ENCODE measurements around the gene SMC4.
A peak's percentile ranks its signal among the peaks of the same experiment; 100 is the strongest.
"Not testable (repeated sequence)": the region's sequence is repeated elsewhere in the genome, so short reads cannot be mapped to it uniquely, and the experiment has no call there.

The SMC4 gene

GRCh38 chr3:160399125-160400029, at the start of gene SMC4, which contains the start of gene IFT80:
SMC4 (plus strand) TSS chr3:160399650; CDS start chr3:160400827, 1,177 bp downstream.
IFT80 (minus strand) TSS chr3:160399225; CDS start chr3:160384600, 14,625 bp downstream.
- peak; percentile 90 to 92 for DNase-seq (ENCODE audit: low read depth in 2 of 2, low spot score in 1 of 2)

- no peak for DNase-seq (ENCODE audit: low read depth in 2 of 2, low spot score in 1 of 2)
Measured at GRCh38 chr3:160355826-160356225, 43.6 kb upstream of the SMC4 start.

GRCh38 chr3:160362896-160363295, 36.6 kb upstream of the SMC4 start:
- DNase-seq (ENCODE audit: low read depth in 2 of 2, low spot score in 1 of 2): not testable (repeated sequence)

GRCh38 chr3:160365869-160366522, 33.5 kb upstream of the SMC4 start:
- no peak for DNase-seq (ENCODE audit: low read depth in 2 of 2, low spot score in 1 of 2)

GRCh38 chr3:160368804-160369203, 30.6 kb upstream of the SMC4 start:
- DNase-seq (ENCODE audit: low read depth in 2 of 2, low spot score in 1 of 2): no peak

- DNase-seq (ENCODE audit: low read depth in 2 of 2, low spot score in 1 of 2): no peak
Measured at GRCh38 chr3:160369784-160370183, 29.7 kb upstream of the SMC4 start.

- no peak for DNase-seq (ENCODE audit: low read depth in 2 of 2, low spot score in 1 of 2)
Measured at GRCh38 chr3:160370987-160371857, 28.2 kb upstream of the SMC4 start.

- DNase-seq (ENCODE audit: low read depth in 2 of 2, low spot score in 1 of 2): no peak
Measured at GRCh38 chr3:160372780-160373179, 26.7 kb upstream of the SMC4 start.

- DNase-seq (ENCODE audit: low read depth in 2 of 2, low spot score in 1 of 2): no peak
Measured at GRCh38 chr3:160373655-160374054, 25.8 kb upstream of the SMC4 start.

- DNase-seq (ENCODE audit: low read depth in 2 of 2, low spot score in 1 of 2): no peak
Measured at GRCh38 chr3:160374472-160374871, 25.0 kb upstream of the SMC4 start.

- DNase-seq (ENCODE audit: low read depth in 2 of 2, low spot score in 1 of 2): no peak
Measured at GRCh38 chr3:160374925-160375324, 24.5 kb upstream of the SMC4 start.

- DNase-seq (ENCODE audit: low read depth in 2 of 2, low spot score in 1 of 2): no peak
Measured at GRCh38 chr3:160376681-160377080, 22.8 kb upstream of the SMC4 start.

GRCh38 chr3:160378331-160379109, 20.9 kb upstream of the SMC4 start:
- no peak for DNase-seq (ENCODE audit: low read depth in 2 of 2, low spot score in 1 of 2)

- DNase-seq (ENCODE audit: low read depth in 2 of 2, low spot score in 1 of 2): no peak
Measured at GRCh38 chr3:160379628-160380214, 19.7 kb upstream of the SMC4 start.

- DNase-seq (ENCODE audit: low read depth in 2 of 2, low spot score in 1 of 2): no peak
Measured at GRCh38 chr3:160381470-160381869, 18.0 kb upstream of the SMC4 start.

- no peak for DNase-seq (ENCODE audit: low read depth in 2 of 2, low spot score in 1 of 2)
Measured at GRCh38 chr3:160384639-160385318, 14.7 kb upstream of the SMC4 start.

- DNase-seq (ENCODE audit: low read depth in 2 of 2, low spot score in 1 of 2): no peak
Measured at GRCh38 chr3:160390565-160391138, 8.8 kb upstream of the SMC4 start.

GRCh38 chr3:160392798-160393197, 6.7 kb upstream of the SMC4 start:
- no peak for DNase-seq (ENCODE audit: low read depth in 2 of 2, low spot score in 1 of 2)

GRCh38 chr3:160393346-160394008, 6.0 kb upstream of the SMC4 start:
- DNase-seq (ENCODE audit: low read depth in 2 of 2, low spot score in 1 of 2): no peak
